MCF 10A (cell line): Measurements from ENCODE around the gene HEATR3. TPM values are rescaled to one million over a fixed set of nuclear protein-coding genes. Genes with fewer than 3 reads are reported as not detected.

Experiments used
- BruUV-seq: library from RNA; stranded (reverse); fragments of 400-500 nt; replicated peaks from 2 replicates; lab custom pipeline; 2021; lab: Mats Ljungman, UMichigan
- CTCF ChIA-PET: fragments of 300-600 bp; sonication (Branson Sonifier 250); formaldehyde crosslinking; extraction: SDS; loops from one replicate; lab custom pipeline; 2021; ENCODE audit warnings: antibody characterized with exemption, inconsistent platforms; lab: Yijun Ruan, JAX
- POLR2A ChIA-PET: fragments of 300-600, 350-650 bp; sonication (Branson Sonifier 250); formaldehyde crosslinking; extraction: SDS; loops from one replicate; lab custom pipeline; 2020; ENCODE audit warnings: antibody characterized with exemption, inconsistent platforms; lab: Yijun Ruan, JAX
- DNase-seq: peaks from one replicate; pipeline ENCODE4 v3.0.0-alpha.2; 2018; ENCODE audit not compliant: unreplicated experiment
- H3K27ac Mint-ChIP-seq: one replicate; pipeline ENCODE4 v1.8.0; 2022; ENCODE audit warnings: mild to moderate bottlenecking, low read depth, mixed read lengths; ENCODE audit not compliant: unreplicated experiment
- H3K27me3 Mint-ChIP-seq: one replicate; pipeline ENCODE4 v1.8.0; 2022; ENCODE audit warnings: mixed read lengths; ENCODE audit not compliant: insufficient read depth, unreplicated experiment
- H3K36me3 Mint-ChIP-seq: one replicate; pipeline ENCODE4 v1.8.0; 2022; ENCODE audit warnings: mild to moderate bottlenecking, moderate library complexity, mixed read lengths; ENCODE audit not compliant: insufficient read depth, unreplicated experiment
- H3K4me1 Mint-ChIP-seq: one replicate; pipeline ENCODE4 v1.8.0; 2022; ENCODE audit warnings: mixed read lengths; ENCODE audit not compliant: insufficient read depth, unreplicated experiment
- H3K4me3 Mint-ChIP-seq: one replicate; pipeline ENCODE4 v1.8.0; 2022; ENCODE audit warnings: mild to moderate bottlenecking, moderate library complexity, mixed read lengths; ENCODE audit not compliant: unreplicated experiment
- H3K9me3 Mint-ChIP-seq: one replicate; pipeline ENCODE4 v1.8.0; 2022; ENCODE audit warnings: mixed read lengths; ENCODE audit not compliant: unreplicated experiment
- intact Hi-C: fragments of 100-400 bp; cut with micrococcal nuclease; formaldehyde crosslinking; loops from 2 replicates; pipeline ENCODE4 v1.14.1; 2022
- total RNA-seq: library from RNA; stranded (reverse); gene quantifications from 2 replicates; pipeline ENCODE4 v1.2.3, GENCODE V29; 2022
- TF ChIP-seq, protein P1 (sequence below): fragments of 200-600 bp; IDR thresholded peaks from one replicate; pipeline ENCODE4 v1.8.0; 2022; ENCODE audit warnings: antibody characterized with exemption, mild to moderate bottlenecking; ENCODE audit not compliant: unreplicated experiment

The HEATR3 gene
- total RNA-seq, 1 experiment from 2014 or later: 13.3 TPM

DNA sequence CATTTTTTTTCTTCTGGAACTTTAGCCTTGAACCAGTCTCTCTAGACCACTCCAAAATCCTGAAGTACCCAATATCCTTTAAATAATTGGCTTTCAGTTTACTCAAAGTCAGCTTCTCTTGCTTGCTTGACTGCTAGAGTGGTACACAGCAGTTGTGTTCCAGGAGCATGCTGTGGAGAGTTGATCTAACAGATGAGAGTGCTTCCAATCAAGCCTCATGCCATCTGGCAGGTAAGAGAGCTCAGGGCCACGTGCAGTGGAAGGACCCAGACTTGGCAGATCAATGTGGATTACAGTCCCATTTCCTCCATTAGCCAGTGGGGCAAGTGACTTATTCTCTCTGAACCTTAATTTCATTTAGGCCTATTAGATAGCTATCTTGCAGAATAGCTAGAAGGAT is 25.1 kb upstream of the HEATR3 start:
- ChIA-PET CTCF (interaction anchor here (0.6 to 1.5 kb wide), 2 partner anchors 16 to 222 kb away, joined by 3 to 6 read pairs; partner anchors contain the start of gene CNEP1R1), POLR2A (interaction anchor here (0.7 to 1.4 kb wide), 2 partner anchors 111 to 571 kb away, joined by 3 to 4 read pairs; no protein-coding TSS in a partner anchor)
- H3K36me3 Mint-ChIP-seq: peaks cover 15% of the 10 kb centered on the region
- intact Hi-C loops: no loop called here
- no peaks in the 10 kb centered on the region for H3K9me3 Mint-ChIP-seq
- no TSS peak for BruUV-seq
- H3K27ac Mint-ChIP-seq: no peak overlapping the region
- H3K27me3 Mint-ChIP-seq: peaks cover 22% of the 10 kb centered on the region
- H3K4me3 Mint-ChIP-seq: no peak overlapping the region
- H3K4me1 Mint-ChIP-seq: peaks cover 11% of the 10 kb centered on the region
- DNase-seq: no peak
- TF ChIP-seq, protein P1, sequence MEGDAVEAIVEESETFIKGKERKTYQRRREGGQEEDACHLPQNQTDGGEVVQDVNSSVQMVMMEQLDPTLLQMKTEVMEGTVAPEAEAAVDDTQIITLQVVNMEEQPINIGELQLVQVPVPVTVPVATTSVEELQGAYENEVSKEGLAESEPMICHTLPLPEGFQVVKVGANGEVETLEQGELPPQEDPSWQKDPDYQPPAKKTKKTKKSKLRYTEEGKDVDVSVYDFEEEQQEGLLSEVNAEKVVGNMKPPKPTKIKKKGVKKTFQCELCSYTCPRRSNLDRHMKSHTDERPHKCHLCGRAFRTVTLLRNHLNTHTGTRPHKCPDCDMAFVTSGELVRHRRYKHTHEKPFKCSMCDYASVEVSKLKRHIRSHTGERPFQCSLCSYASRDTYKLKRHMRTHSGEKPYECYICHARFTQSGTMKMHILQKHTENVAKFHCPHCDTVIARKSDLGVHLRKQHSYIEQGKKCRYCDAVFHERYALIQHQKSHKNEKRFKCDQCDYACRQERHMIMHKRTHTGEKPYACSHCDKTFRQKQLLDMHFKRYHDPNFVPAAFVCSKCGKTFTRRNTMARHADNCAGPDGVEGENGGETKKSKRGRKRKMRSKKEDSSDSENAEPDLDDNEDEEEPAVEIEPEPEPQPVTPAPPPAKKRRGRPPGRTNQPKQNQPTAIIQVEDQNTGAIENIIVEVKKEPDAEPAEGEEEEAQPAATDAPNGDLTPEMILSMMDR: no peak

DNA sequence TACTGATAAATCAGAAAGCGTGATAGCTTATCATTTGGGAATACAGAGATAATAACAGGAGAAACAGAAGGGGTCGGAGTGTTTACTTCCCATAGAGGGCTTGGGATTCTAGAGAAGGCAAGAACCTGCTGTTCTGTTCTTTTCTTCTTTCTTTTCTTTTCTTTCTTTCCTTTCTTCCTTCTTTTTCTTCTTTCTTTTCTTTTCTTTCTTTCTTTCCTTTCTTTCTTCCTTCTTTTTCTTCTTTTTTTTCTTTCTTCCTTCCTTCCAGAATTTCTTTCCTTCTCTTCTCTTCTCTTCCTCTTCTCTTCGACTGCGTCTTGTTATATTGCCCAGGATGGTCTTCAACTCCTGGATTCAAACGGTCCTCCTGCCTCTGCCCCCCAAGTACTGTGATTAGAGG is 22.4 kb upstream of the HEATR3 start:
- Mint-ChIP-seq H3K27me3 (peaks cover 32% of the 10 kb centered on the region), H3K4me1 (peaks cover 2% of the 10 kb centered on the region), H3K27ac (no peak overlapping the region), H3K4me3 (no peak overlapping the region), H3K36me3 (no peaks in the 10 kb centered on the region), H3K9me3 (no peaks in the 10 kb centered on the region)
- CTCF ChIA-PET: interaction anchor here (0.6 to 1.0 kb wide), 2 partner anchors 636 to 766 kb away, joined by 3 to 5 read pairs; no protein-coding TSS in a partner anchor
- POLR2A ChIA-PET: no interaction called here
- no TSS peak for BruUV-seq
- no peak for DNase-seq
- intact Hi-C loops: no loop called here
- TF ChIP-seq, protein P1: no peak

DNA sequence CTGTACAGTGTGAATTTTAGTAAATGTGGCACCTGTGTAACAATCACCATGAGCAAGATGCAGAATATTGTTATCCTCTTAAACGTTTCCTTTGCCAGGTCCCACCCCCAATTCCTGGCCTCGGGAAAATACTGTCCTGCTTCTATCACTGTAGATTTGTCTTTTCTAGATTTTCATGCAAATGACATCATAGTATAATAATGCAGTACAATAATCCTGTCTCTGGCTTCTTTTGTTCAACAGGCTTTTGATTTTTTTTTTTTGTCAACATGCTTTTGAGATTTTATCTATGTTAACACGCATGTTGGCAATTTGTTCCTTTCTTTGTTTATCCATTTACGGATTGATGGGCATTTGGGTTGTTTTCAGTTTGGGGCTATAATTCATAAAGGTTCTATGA is 20.4 kb upstream of the HEATR3 start:
- no peak overlapping the region for H3K27ac Mint-ChIP-seq
- H3K27me3 Mint-ChIP-seq: peaks cover 32% of the 10 kb centered on the region
- intact Hi-C loops: no loop called here
- ChIA-PET CTCF (interaction anchor here (0.6 to 0.7 kb wide), 2 partner anchors 199 to 591 kb away, joined by 4 to 5 read pairs; no protein-coding TSS in a partner anchor), POLR2A (interaction anchor here (1.3 kb wide), 1 partner anchor 19 kb away, joined by 4 read pairs; no protein-coding TSS in a partner anchor)
- no peak for DNase-seq
- no TSS peak for BruUV-seq
- TF ChIP-seq, protein P1: no peak
- no peaks in the 10 kb centered on the region for H3K4me1 Mint-ChIP-seq
- no peak overlapping the region for H3K4me3 Mint-ChIP-seq
- H3K9me3 Mint-ChIP-seq: no peaks in the 10 kb centered on the region
- no peaks in the 10 kb centered on the region for H3K36me3 Mint-ChIP-seq

DNA sequence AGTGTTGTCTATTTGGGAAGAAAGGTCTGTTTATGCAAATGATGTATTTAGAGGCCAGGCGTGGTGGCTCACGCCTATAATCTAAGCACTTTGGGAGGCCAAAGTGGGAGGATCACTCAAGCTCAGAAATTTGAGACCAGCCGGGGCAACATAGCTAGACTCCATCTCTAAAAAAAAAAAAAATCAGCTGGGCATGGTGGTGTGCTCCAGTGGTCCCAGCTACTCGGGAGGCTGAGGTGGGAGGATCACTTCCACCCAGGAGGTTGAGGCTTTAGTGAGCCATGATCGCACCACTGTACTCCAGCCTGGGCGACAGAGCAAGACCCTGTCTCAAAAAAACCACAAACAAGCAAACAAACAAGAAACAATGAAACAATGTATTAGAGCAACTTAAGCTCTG is 18.9 kb upstream of the HEATR3 start:
- DNase-seq: no peak
- intact Hi-C loops: no loop called here
- BruUV-seq: no TSS peak
- ChIA-PET POLR2A (interaction anchor here (0.8 to 1.6 kb wide), 2 partner anchors 19 to 21 kb away, joined by 4 to 5 read pairs; partner anchors contain the start of genes CNEP1R1 and HEATR3), CTCF (interaction anchor here (0.7 kb wide), 1 partner anchor 22 kb away, joined by 4 read pairs; the partner anchor contains the start of gene CNEP1R1)
- no peaks in the 10 kb centered on the region for H3K36me3 Mint-ChIP-seq
- no peak overlapping the region for H3K4me3 Mint-ChIP-seq
- H3K4me1 Mint-ChIP-seq: no peaks in the 10 kb centered on the region
- no peak overlapping the region for H3K27ac Mint-ChIP-seq
- no peaks in the 10 kb centered on the region for H3K9me3 Mint-ChIP-seq
- TF ChIP-seq, protein P1: no peak
- H3K27me3 Mint-ChIP-seq: peaks cover 44% of the 10 kb centered on the region
